HL-60 (cell line): ENCODE data around the gene BLOC1S1.

Experiments
- GABPA ChIP-seq: IDR thresholded peaks from 2 replicates; pipeline ENCODE4 v1.6.1; 2012; ENCODE audit warnings: low read depth
- POLR2AphosphoS5 ChIP-seq: IDR thresholded peaks from 2 replicates; pipeline ENCODE4 v1.6.1; 2012; ENCODE audit warnings: low read depth
- TF ChIP-seq, protein P1 (sequence below): IDR thresholded peaks from one replicate; pipeline ENCODE4 v1.5.1; 2011; ENCODE audit warnings: low read length, control low read depth, inconsistent platforms; ENCODE audit not compliant: insufficient read depth

DNA sequence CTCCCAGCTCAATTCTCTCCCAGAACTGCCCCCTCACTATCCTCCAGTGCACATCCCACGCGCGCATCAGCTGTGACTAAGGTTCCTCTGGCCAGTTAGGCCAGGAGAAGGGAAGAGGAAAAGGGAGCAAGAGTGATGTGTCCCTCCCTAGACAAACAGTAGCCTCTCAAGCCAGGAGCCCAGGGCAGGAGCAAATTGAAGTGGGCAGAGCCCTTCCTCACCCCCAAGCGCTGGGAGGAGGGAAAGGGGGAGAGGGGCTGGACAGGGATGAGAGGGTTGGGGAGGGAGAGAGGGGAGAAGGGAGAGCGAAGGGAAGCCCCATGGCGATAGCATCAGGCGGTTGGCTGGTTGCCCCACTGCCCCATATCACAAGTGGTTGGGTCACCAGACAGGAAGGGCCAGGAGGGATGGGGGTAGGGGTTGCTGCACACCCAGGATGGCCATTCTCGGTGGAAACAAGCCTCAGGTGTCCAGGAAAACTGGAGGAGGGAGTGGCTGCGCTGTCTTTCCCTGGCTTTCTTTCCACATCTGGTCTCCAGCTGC is 11.9 kb downstream of the BLOC1S1 start:
- TF ChIP-seq, protein P1, sequence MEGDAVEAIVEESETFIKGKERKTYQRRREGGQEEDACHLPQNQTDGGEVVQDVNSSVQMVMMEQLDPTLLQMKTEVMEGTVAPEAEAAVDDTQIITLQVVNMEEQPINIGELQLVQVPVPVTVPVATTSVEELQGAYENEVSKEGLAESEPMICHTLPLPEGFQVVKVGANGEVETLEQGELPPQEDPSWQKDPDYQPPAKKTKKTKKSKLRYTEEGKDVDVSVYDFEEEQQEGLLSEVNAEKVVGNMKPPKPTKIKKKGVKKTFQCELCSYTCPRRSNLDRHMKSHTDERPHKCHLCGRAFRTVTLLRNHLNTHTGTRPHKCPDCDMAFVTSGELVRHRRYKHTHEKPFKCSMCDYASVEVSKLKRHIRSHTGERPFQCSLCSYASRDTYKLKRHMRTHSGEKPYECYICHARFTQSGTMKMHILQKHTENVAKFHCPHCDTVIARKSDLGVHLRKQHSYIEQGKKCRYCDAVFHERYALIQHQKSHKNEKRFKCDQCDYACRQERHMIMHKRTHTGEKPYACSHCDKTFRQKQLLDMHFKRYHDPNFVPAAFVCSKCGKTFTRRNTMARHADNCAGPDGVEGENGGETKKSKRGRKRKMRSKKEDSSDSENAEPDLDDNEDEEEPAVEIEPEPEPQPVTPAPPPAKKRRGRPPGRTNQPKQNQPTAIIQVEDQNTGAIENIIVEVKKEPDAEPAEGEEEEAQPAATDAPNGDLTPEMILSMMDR, result no peak
- TF ChIP-seq POLR2AphosphoS5 (no peak), GABPA (no peak)
